Upper lobe of right lung (tissue), 1 donor: ENCODE results near the gene VPS9D1. TPM values are rescaled to one million over a fixed set of nuclear protein-coding genes. Genes with fewer than 3 reads are reported as not detected.

ENCODE experiments used
- ATAC-seq: fragments of 200-7000 bp; cut with Tn5 transposase; one replicate; pipeline ENCODE4 v1.9.1; 2020; ENCODE audit warnings: mild to moderate bottlenecking, moderate library complexity
- DNase-seq: peaks from one replicate; pipeline ENCODE4 v3.0.0-alpha.2; 2020
- H3K27ac ChIP-seq: fragments of 200-600 bp; one replicate; pipeline ENCODE4 v1.8.0; 2022
- H3K27me3 ChIP-seq: fragments of 200-600 bp; one replicate; pipeline ENCODE4 v1.8.0; 2022; ENCODE audit warnings: mild to moderate bottlenecking
- H3K36me3 ChIP-seq: fragments of 200-600 bp; one replicate; pipeline ENCODE4 v1.8.0; 2022
- H3K4me1 ChIP-seq: fragments of 200-600 bp; one replicate; pipeline ENCODE4 v1.8.0; 2022
- H3K4me3 ChIP-seq: fragments of 200-600 bp; one replicate; pipeline ENCODE4 v1.8.0; 2022; ENCODE audit warnings: mild to moderate bottlenecking
- H3K9me3 ChIP-seq: fragments of 200-600 bp; one replicate; pipeline ENCODE4 v1.8.0; 2022
- intact Hi-C: fragments of 100-400 bp; cut with DNase I; formaldehyde crosslinking; loops from one replicate; pipeline ENCODE4 v1.11.0; 2022
- total RNA-seq: library from RNA; stranded (reverse); fragmentation: NEBNext Ultra II Directional; extraction: Animal tissue kit (Norgen Biotek cat#: 25700); gene quantifications from one replicate; pipeline ENCODE4 v1.2.1, GENCODE V29; 2021
- TF ChIP-seq, protein P1 (sequence below): fragments of 200-600 bp; IDR thresholded peaks from one replicate; pipeline ENCODE4 v1.8.0; 2022; ENCODE audit warnings: antibody characterized with exemption
- donor health status: DM: no; HTN: yes; CAD: no; lungs with severe emphysema.

Gene VPS9D1
- total RNA-seq, 1 donor from 2014 or later, result 15.7 TPM

DNA sequence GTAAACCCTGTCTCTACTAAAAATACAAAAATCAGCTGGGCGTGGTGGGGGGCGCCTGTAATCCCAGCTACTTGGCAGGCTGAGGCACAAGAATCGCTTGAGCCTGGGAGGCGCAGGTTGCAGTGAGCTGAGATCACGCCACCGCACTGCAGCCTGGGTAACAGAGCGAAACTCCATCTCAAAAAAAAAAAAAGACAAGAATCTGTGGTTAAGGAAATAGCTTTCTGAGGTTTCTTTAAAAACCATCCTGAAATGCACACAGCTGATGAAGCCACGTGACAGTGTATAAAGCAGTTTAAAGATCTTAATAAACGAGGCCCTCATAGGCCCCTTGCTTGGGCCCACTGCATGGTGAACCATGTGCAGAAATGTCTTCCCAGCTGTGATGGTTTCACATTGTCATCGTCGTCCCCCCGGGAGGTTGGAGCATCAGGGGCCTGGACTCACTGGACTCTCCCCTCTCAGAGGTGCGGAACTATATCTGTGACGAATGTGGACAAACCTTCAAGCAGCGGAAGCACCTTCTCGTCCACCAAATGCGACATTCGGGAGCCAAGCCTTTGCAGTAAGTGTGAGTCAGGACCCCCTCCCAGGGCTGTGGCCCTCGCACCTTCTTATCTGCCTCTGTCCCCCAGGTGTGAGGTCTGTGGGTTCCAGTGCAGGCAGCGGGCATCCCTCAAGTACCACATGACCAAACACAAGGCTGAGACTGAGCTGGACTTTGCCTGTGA, 16.8 kb upstream of the VPS9D1 start:
- peaks cover 90% of the 10 kb centered on the region for H3K36me3 ChIP-seq
- H3K9me3 ChIP-seq, result no peaks in the 10 kb centered on the region
- intact Hi-C loops, result no loop called here
- TF ChIP-seq, protein P1, sequence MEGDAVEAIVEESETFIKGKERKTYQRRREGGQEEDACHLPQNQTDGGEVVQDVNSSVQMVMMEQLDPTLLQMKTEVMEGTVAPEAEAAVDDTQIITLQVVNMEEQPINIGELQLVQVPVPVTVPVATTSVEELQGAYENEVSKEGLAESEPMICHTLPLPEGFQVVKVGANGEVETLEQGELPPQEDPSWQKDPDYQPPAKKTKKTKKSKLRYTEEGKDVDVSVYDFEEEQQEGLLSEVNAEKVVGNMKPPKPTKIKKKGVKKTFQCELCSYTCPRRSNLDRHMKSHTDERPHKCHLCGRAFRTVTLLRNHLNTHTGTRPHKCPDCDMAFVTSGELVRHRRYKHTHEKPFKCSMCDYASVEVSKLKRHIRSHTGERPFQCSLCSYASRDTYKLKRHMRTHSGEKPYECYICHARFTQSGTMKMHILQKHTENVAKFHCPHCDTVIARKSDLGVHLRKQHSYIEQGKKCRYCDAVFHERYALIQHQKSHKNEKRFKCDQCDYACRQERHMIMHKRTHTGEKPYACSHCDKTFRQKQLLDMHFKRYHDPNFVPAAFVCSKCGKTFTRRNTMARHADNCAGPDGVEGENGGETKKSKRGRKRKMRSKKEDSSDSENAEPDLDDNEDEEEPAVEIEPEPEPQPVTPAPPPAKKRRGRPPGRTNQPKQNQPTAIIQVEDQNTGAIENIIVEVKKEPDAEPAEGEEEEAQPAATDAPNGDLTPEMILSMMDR, result no peak
- no peak for ATAC-seq
- H3K27me3 ChIP-seq, result no peaks in the 10 kb centered on the region
- no peak for DNase-seq
- H3K27ac ChIP-seq, result no peak overlapping the region
- H3K4me1 ChIP-seq, result no peaks in the 10 kb centered on the region
- no peak overlapping the region for H3K4me3 ChIP-seq

DNA sequence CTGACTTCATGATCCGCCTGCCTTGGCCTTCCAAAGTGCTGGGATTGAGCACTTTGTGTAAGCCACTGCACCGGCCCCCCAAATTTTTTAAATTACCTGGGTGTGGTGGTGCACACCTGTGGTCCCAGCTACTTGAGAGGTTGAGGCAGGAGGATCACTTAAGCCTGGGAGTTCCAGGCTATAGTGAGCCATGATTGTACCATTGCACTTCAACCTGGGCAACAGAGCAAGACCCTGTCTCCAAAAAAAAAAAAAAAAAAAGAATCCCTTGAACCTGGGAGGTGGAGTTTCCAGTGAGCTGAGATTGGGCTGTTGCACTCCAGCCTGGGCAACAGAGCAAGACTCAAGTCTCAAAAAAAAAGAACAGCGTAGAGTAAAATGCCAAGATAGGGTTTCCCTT, 15.9 kb upstream of the VPS9D1 start:
- TF ChIP-seq, protein P1, result no peak
- ATAC-seq (no peak), DNase-seq (no peak)
- Histone ChIP-seq H3K27ac (no peak overlapping the region), H3K9me3 (no peaks in the 10 kb centered on the region), H3K36me3 (peaks cover 96% of the 10 kb centered on the region), H3K4me3 (no peak overlapping the region), H3K27me3 (no peaks in the 10 kb centered on the region), H3K4me1 (no peaks in the 10 kb centered on the region)
- intact Hi-C loops, result no loop called here

DNA sequence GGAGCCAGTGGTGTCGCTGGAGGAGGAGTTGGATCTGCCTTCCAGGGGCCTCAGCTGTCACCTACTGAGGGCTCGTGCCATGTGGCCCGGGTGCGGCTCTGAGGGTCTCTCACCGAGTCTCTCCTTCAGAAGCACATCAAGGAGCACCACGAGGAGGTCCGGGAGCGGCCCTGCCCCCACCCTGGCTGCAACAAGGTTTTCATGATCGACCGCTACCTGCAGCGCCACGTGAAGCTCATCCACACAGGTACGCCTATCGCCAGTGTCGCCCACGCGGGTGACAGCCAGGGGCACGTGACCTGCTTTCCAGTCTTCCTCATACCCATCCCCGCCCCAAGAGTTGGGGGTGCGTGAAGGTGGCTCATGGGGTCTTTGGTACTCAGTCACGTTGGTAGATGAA, 13.1 kb upstream of the VPS9D1 start:
- no peaks in the 10 kb centered on the region for H3K9me3 ChIP-seq
- no peaks in the 10 kb centered on the region for H3K4me1 ChIP-seq
- H3K27me3 ChIP-seq, result no peaks in the 10 kb centered on the region
- ATAC-seq (no peak), DNase-seq (no peak)
- peaks cover 96% of the 10 kb centered on the region for H3K36me3 ChIP-seq
- TF ChIP-seq, protein P1, result no peak
- intact Hi-C loops, result no loop called here
- H3K4me3 ChIP-seq, result no peak overlapping the region
- no peak overlapping the region for H3K27ac ChIP-seq

GRCh38 chr16:89733322-89733721, 12.6 kb upstream of the VPS9D1 start:
- ATAC-seq, result no peak
- TF ChIP-seq, protein P1, result no peak
- intact Hi-C loops, result no loop called here
- H3K27me3 ChIP-seq, result no peaks in the 10 kb centered on the region
- no peaks in the 10 kb centered on the region for H3K4me1 ChIP-seq
- H3K9me3 ChIP-seq, result no peaks in the 10 kb centered on the region
- no peak overlapping the region for H3K27ac ChIP-seq
- DNase-seq, result no peak
- H3K4me3 ChIP-seq, result no peak overlapping the region
- peaks cover 94% of the 10 kb centered on the region for H3K36me3 ChIP-seq

- H3K4me3 ChIP-seq, result no peak overlapping the region
- H3K4me1 ChIP-seq, result no peaks in the 10 kb centered on the region
- intact Hi-C loops, result no loop called here
- H3K9me3 ChIP-seq, result no peaks in the 10 kb centered on the region
- H3K36me3 ChIP-seq, result peaks cover 94% of the 10 kb centered on the region
- no peaks in the 10 kb centered on the region for H3K27me3 ChIP-seq
- ATAC-seq (no peak), DNase-seq (no peak)
- TF ChIP-seq, protein P1, result no peak
- H3K27ac ChIP-seq, result no peak overlapping the region
These were observed 12.2 kb upstream of the VPS9D1 start for GRCh38 chr16:89732918-89733242.
